ENCODE measurements around the gene ZCCHC18. TPM values are rescaled to one million over a fixed set of nuclear protein-coding genes. Genes with fewer than 3 reads are reported as not detected.
"Not testable (repeated sequence)": the region's sequence is repeated elsewhere in the genome, so short reads cannot be mapped to it uniquely, and the experiment has no call there.

Gene ZCCHC18
- under 1 TPM in 2 of 6 experiments, not detected in 4; 0.12 to 0.27 TPM for total RNA-seq
- long read RNA-seq: 0 reads

GRCh38 chrX:104112326-104112951 lies at the start of gene ZCCHC18:
TSS of gene ZCCHC18 (plus strand) at chrX:104112523. CDS start at chrX:104114112, 1,589 bp downstream.
- peak; percentile 55 to 73 (median 64) for ATAC-seq
- 3% methylated on average over 6 of the region's 67 CpGs for WGBS (ENCODE audit: insufficient coverage, low coverage, low lambda C conversion rate, missing lambda C conversion rate)
- Histone ChIP-seq H3K4me3 (peak within 1 kb of the TSS; percentile 34 to 54 (median 40)), H3K9me3 (no peaks in the 10 kb centered on the region), H3K4me1 (no peaks in the 10 kb centered on the region), H3K27ac (peak within 1 kb of the TSS in 1 of 3 donors; percentile 10), H3K36me3 (no peaks in the 10 kb centered on the region), H3K27me3 (no peaks in the 10 kb centered on the region)
- TF ChIP-seq CTCF (IDR thresholded peaks at IDR 0.05): no peak
- no peak for TF ChIP-seq POLR2A (IDR thresholded peaks at IDR 0.05)
- peak; percentile 42 to 55 (median 46) for DNase-seq
- intact Hi-C loops (cut with DNase I): no loop called here

DNA sequence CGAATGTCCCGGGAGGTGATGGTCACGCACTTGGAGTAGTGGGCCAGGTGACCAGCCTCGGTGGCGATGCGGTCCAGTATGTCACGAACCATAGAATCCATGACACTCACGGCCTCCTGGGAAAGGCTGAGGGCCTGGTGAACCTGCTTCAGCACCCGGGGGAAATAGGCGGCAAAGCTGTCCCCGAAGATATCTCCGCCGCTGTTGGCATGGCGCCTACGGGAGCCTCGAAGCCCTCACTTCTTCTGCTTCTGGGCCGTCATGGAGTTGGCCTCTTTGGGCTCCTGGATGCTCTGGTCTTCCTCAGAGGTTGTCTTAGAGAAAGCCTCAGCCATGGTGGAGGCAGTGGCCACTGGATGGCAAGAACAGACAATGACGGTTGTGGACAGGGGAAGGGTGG lies 49.7 kb upstream of the ZCCHC18 start:
- H3K4me3 ChIP-seq; H3K4me1 ChIP-seq; H3K27me3 ChIP-seq; intact Hi-C loops (cut with DNase I); H3K36me3 ChIP-seq; DNase-seq; H3K27ac ChIP-seq; H3K9me3 ChIP-seq: not testable (repeated sequence)
- ATAC-seq: peak in 1 of 4 donors; percentile 17
- WGBS (ENCODE audit: insufficient coverage, low coverage, low lambda C conversion rate, missing lambda C conversion rate): 80% methylated on average over 1 of the region's 18 CpGs

- ATAC-seq: peak; percentile 50 to 72 (median 56)
- H3K9me3 ChIP-seq; H3K27me3 ChIP-seq; H3K36me3 ChIP-seq; H3K4me3 ChIP-seq; DNase-seq; H3K4me1 ChIP-seq; H3K27ac ChIP-seq; intact Hi-C loops (cut with DNase I): not testable (repeated sequence)
- no CpG with 5 or more reads among the region's 46 CpGs for WGBS (ENCODE audit: insufficient coverage, low coverage, low lambda C conversion rate, missing lambda C conversion rate)
Measured at GRCh38 chrX:104075778-104076445, 36.4 kb upstream of the ZCCHC18 start, which contains the start of gene TMSB15C. TSS of gene TMSB15C (minus strand) at chrX:104076236.

- H3K36me3 ChIP-seq; H3K4me3 ChIP-seq; H3K9me3 ChIP-seq; ATAC-seq; H3K27me3 ChIP-seq; H3K4me1 ChIP-seq; intact Hi-C loops (cut with DNase I); DNase-seq; H3K27ac ChIP-seq: not testable (repeated sequence)
- WGBS (ENCODE audit: insufficient coverage, low coverage, low lambda C conversion rate, missing lambda C conversion rate): no CpG with 5 or more reads among the region's 6 CpGs
Measured at GRCh38 chrX:104077854-104078253, 34.5 kb upstream of the ZCCHC18 start.

DNA sequence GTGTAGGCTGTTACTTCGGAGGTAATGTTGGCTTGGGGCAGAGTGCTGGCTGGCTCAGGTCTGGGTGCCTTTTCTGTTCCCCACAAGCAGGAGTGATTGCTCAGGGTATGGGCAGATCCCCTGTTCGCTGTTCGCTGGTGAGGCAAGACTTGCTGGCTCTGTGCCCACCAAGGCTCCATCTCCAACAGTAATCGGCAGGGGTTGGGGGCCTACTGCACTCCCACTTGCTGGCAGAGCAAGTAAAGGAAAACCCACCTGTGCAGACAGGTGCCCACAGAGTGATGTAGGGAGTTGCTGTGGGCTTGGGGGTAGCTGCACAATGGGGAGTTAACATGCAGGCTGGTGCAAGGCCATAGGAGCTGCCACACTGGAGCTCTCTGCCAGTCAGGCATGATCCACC lies 28.3 kb upstream of the ZCCHC18 start:
- DNase-seq: no peak
- no peak for TF ChIP-seq CTCF (IDR thresholded peaks at IDR 0.05)
- no peak for TF ChIP-seq POLR2A (IDR thresholded peaks at IDR 0.05)
- no peaks in the 10 kb centered on the region for H3K4me1 ChIP-seq
- ATAC-seq: peak in 1 of 4 donors; percentile 20
- no peak overlapping the region for H3K27ac ChIP-seq
- intact Hi-C loops (cut with DNase I): no loop called here
- no peaks in the 10 kb centered on the region for H3K36me3 ChIP-seq
- H3K9me3 ChIP-seq: no peaks in the 10 kb centered on the region
- no peak overlapping the region for H3K4me3 ChIP-seq
- WGBS (ENCODE audit: insufficient coverage, low coverage, low lambda C conversion rate, missing lambda C conversion rate): no CpG with 5 or more reads among the region's 4 CpGs
- no peaks in the 10 kb centered on the region for H3K27me3 ChIP-seq
